ENCODE results near the gene XDH.

Gene XDH

DNA sequence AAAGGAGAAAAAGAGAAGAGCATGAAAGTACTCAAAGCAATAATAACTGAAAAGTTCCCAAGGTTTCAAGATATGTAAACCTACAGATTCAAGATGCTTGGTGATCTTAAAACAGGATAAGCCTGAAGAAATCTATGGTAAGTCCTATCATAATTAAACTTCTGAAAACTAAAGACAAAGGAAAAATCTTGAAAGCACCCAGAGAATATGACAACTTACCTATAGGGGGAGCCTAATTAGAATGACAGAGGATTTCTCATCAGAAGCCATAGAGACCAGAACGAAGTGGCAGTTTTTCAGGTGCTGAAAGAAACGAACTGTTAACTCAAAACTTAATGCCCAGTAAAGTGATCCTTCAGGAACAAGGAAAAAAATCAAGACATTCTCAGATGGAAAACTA, 59.7 kb downstream of the XDH start:
- TF ChIP-seq CTCF (IDR thresholded peaks at IDR 0.05; ENCODE audit: extremely low read depth, missing control alignments): no peak
- no peak for DNase-seq (ENCODE audit: low spot score)

DNA sequence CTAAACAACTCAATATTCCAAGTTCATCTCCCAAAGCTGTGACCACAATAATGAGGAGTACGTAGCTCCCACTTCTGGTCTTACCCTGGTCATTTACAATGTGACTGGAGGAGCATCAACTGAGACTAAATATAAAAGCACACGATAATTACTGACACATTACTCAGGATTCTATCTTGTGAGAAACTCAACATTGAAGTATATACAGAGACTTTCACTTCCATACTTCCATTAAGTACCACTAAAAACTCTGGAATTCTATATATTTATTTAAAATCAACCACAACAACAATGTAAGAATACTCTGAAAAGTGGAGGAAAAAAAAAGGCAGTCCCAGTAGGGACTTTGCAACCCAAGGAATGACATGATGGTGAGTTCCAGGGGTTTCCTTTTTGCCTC, 61.4 kb downstream of the XDH start:
- TF ChIP-seq CTCF (IDR thresholded peaks at IDR 0.05; ENCODE audit: extremely low read depth, missing control alignments): no peak
- no peak for DNase-seq (ENCODE audit: low spot score)

- no peak for TF ChIP-seq CTCF (IDR thresholded peaks at IDR 0.05; ENCODE audit: extremely low read depth, missing control alignments)
- no peak for DNase-seq (ENCODE audit: low spot score)
Observed at GRCh38 chr2:31349684-31350083, 64.9 kb downstream of the XDH start.

GRCh38 chr2:31349160-31349559, 65.4 kb downstream of the XDH start:
- no peak for DNase-seq (ENCODE audit: low spot score)
- TF ChIP-seq CTCF (IDR thresholded peaks at IDR 0.05; ENCODE audit: extremely low read depth, missing control alignments): no peak

- TF ChIP-seq CTCF (IDR thresholded peaks at IDR 0.05; ENCODE audit: extremely low read depth, missing control alignments): no peak
Observed at GRCh38 chr2:31348618-31349017, 65.9 kb downstream of the XDH start.

DNA sequence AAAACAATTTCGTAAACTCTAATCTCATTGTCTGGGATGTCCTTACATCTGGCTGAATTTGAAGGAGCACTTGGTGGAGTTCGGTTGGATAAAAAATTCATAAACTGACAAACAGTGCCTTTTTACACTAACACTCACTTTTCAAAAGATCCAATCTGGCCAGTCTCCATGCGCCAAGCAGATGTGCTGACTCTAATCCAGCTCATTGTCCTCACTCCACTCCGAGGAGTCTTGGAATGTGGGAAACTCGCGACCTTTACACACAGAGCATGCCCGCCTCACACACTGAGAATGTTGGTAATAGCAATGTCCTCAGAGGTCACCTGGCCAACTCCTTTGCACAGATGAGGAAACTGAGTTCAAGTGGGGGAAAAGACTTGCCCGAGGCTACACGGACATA, 66.8 kb downstream of the XDH start:
- TF ChIP-seq CTCF (IDR thresholded peaks at IDR 0.05; ENCODE audit: extremely low read depth, missing control alignments): no peak
- DNase-seq (ENCODE audit: low spot score): no peak

More at GRCh38 chr2:31348618-31349017, 65.9 kb downstream of the XDH start:
- DNase-seq (ENCODE audit: low spot score): no peak

- DNase-seq (ENCODE audit: low spot score): no peak
- TF ChIP-seq CTCF (IDR thresholded peaks at IDR 0.05; ENCODE audit: extremely low read depth, missing control alignments): no peak
Observed at GRCh38 chr2:31347319-31347718, 67.2 kb downstream of the XDH start.
